HG03521 (cell line): ENCODE data around the gene STK17A.
A peak's percentile ranks its signal among the peaks of the same experiment; 100 is the strongest.

ENCODE experiments used
- ATAC-seq: cut with Tn5 transposase; IDR thresholded peaks from one replicate; pipeline ENCODE4 v1.9.1; 2021; ENCODE audit warnings: mild to moderate bottlenecking, moderate library complexity; ENCODE audit not compliant: unreplicated experiment

The STK17A gene

GRCh38 chr7:43630482-43630881 lies 47.6 kb downstream of the STK17A start:
- ATAC-seq, result no peak

- ATAC-seq, result no peak
Observed at GRCh38 chr7:43631559-43631958, 48.7 kb downstream of the STK17A start.

GRCh38 chr7:43632746-43633145 lies 49.8 kb downstream of the STK17A start:
- ATAC-seq, result no peak

GRCh38 chr7:43634384-43634783 lies 51.5 kb downstream of the STK17A start:
- ATAC-seq, result no peak

GRCh38 chr7:43636093-43636492 lies 53.2 kb downstream of the STK17A start:
- ATAC-seq, result no peak

GRCh38 chr7:43637114-43637806 lies 54.4 kb downstream of the STK17A start:
- no peak for ATAC-seq

- no peak for ATAC-seq
Observed at GRCh38 chr7:43639858-43640491, 57.1 kb downstream of the STK17A start.

GRCh38 chr7:43640679-43641078 lies 57.8 kb downstream of the STK17A start:
- no peak for ATAC-seq

GRCh38 chr7:43642897-43643630 lies 60.2 kb downstream of the STK17A start:
- ATAC-seq, result no peak

GRCh38 chr7:43643846-43644245 lies 60.9 kb downstream of the STK17A start:
- no peak for ATAC-seq

GRCh38 chr7:43645699-43646226 lies 62.9 kb downstream of the STK17A start:
- no peak for ATAC-seq

GRCh38 chr7:43646603-43647338 lies 63.9 kb downstream of the STK17A start:
- no peak for ATAC-seq

GRCh38 chr7:43647339-43647672 lies 64.4 kb downstream of the STK17A start:
- no peak for ATAC-seq

- ATAC-seq, result no peak
Observed at GRCh38 chr7:43647673-43648472, 65.0 kb downstream of the STK17A start.

GRCh38 chr7:43648473-43649406 lies 65.8 kb downstream of the STK17A start:
- peak; percentile 55 for ATAC-seq

GRCh38 chr7:43649755-43650274 lies 66.9 kb downstream of the STK17A start:
- ATAC-seq, result peak; percentile 69

GRCh38 chr7:43650457-43651052 lies 67.6 kb downstream of the STK17A start:
- ATAC-seq, result no peak

- ATAC-seq, result no peak
Observed at GRCh38 chr7:43652364-43652763, 69.5 kb downstream of the STK17A start.

- ATAC-seq, result no peak
Observed at GRCh38 chr7:43653466-43653865, 70.6 kb downstream of the STK17A start.
